Cardiac fibroblast (primary cell): ENCODE data around the gene SLC4A4.

Experiments
- DNase-seq, 2 donors: peaks; one replicate each; pipeline versions ENCODE4 v3.0.0 to v3.0.0-alpha.2; 2010; ENCODE audit warnings: low read depth in 2 of 2
- H3K4me3 ChIP-seq, 2 donors: replicated peaks in 1 of 2; 1 replicate in 1 of 2; 2 replicates in 1 of 2; pipeline ENCODE4 v1.5.1; 2011; ENCODE audit warnings: low read depth in 2 of 2, low read length in 2 of 2, mild to moderate bottlenecking in 2 of 2, moderate library complexity in 1 of 2
- TF ChIP-seq, protein P1 (sequence below): IDR thresholded peaks from one replicate; pipeline ENCODE4 v1.5.1; 2011; ENCODE audit warnings: low read depth, mild to moderate bottlenecking, low read length, inconsistent platforms

Gene SLC4A4

DNA sequence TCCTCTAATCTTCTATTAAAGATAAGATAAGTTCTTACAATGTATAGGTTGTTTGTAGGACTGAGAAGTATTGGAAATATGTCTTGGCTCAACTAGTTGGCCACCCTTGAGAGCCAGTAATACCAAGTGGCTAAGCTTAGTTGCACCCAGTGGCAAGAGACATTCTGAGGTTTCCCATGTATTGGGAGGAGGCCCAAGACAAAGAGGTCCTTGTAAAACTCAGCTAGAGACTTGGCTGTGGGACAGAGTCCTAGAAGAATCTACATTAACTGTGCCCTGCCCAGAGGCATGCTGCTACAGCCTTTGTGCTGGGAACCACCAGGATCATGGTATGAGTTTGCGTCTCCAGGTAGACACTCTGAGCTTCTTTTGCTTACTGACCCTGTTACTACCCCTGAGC, 41.9 kb upstream of the SLC4A4 start:
- DNase-seq = peak in 1 of 2 donors; percentile 21
- no peak overlapping the region for H3K4me3 ChIP-seq
- TF ChIP-seq, protein P1, sequence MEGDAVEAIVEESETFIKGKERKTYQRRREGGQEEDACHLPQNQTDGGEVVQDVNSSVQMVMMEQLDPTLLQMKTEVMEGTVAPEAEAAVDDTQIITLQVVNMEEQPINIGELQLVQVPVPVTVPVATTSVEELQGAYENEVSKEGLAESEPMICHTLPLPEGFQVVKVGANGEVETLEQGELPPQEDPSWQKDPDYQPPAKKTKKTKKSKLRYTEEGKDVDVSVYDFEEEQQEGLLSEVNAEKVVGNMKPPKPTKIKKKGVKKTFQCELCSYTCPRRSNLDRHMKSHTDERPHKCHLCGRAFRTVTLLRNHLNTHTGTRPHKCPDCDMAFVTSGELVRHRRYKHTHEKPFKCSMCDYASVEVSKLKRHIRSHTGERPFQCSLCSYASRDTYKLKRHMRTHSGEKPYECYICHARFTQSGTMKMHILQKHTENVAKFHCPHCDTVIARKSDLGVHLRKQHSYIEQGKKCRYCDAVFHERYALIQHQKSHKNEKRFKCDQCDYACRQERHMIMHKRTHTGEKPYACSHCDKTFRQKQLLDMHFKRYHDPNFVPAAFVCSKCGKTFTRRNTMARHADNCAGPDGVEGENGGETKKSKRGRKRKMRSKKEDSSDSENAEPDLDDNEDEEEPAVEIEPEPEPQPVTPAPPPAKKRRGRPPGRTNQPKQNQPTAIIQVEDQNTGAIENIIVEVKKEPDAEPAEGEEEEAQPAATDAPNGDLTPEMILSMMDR = no peak

DNA sequence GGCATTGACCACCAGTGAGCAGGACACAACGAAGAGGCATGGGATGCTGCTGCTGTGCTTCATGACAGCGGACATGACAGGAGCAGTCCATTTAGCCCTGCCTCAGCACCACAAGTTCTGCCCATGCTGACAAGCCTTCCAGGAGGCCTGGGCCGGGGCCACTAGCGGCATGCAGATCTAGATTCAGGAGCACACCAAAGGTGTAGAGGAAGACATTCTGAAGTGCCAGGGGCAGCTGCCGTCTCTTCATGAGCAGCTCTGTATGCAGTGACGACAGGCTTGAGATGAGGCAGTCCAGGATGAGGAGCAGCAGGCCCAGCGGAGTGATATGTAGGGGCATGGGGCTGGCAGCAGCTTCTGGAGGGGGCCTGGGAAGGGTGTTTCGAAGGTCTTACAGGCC, 38.5 kb upstream of the SLC4A4 start:
- H3K4me3 ChIP-seq = no peak overlapping the region
- no peak for DNase-seq
- TF ChIP-seq, protein P1 = no peak

DNA sequence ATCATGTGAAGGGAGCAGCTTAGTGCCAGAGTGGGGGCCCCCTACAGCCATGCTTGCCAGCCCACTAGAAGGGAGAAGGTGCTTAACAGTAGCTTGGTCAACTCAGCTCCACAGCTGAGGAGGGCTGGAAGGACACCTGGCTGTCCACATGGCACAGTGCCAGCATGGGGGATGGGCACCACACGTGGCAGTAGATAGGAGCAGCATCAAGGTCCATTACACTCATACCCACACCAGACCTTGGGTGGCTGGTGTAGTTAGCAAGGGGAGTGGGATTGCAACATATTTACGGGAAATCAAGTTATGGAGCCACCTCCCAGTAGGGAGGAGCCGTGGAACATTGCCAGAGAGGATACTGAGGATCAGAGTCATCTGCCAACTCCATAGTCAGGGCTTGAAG, 37.9 kb upstream of the SLC4A4 start:
- TF ChIP-seq, protein P1 = no peak
- no peak overlapping the region for H3K4me3 ChIP-seq
- DNase-seq = peak in 1 of 2 donors; percentile 6

DNA sequence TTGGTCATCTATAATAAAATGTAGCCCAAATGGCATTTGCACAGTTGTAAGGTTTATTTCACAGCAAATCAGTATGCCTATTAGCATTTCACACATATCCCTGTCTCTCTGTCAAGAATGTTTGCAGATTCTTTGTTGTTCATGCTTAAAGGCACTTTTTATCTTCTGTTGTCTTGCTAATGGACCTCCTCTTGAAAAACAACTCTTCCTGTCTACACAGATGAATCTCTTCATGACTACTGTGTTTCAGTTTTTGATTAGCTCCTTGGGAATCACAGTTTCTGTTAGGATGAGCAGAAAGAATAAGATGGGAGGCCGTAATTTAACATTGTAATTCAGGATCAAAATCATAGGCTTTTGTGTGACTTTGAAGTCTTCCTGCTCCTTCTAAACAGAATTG, 35.5 kb upstream of the SLC4A4 start:
- no peak overlapping the region for H3K4me3 ChIP-seq
- no peak for DNase-seq
- TF ChIP-seq, protein P1 = no peak

DNA sequence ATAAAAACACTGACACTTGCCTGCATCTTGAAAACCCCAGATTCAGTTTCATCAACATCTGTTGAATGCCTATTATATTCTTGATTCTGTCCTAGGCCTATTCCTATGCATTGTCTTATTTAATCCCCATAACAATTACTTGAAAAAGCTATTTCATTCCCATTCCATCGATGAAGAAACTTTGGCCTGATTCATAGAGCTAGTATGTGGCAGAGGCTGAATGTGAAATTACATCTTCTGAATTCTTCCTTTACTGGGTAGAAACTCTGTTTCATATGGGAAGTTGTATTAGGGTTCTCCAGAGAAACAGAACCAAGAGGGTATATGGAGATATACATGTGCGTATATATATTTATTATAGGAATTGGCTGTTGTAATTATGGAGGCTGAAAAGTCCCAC, 35.0 kb upstream of the SLC4A4 start:
- peak in 1 of 2 donors; percentile 17 for DNase-seq
- TF ChIP-seq, protein P1 = no peak
- no peak overlapping the region for H3K4me3 ChIP-seq

DNA sequence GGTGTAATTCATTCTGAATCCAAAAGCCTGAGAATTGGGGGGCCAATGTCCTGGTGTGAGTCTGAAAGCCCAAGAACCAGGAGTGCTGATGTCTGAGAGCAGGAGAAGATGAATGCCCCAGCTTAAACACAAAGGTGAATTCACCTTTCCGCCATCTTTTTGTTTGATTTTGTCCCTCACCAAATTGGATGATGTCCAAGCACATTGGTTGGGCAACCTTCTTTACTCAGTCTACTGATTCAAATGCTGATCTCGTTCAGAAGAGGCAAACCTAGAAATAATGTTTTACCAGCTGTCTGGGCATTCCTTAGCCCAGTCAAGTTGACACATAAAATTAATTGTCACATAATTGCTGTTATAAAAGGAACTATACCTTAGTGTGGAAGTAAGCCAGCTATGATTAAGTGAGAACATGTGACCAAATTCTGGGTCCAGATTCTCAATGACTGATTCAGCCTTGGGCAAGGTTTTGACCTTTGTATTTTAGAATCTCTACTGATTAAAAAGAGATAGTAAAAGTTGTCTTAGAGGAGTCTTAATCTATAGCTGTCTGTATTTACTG, 34.5 kb upstream of the SLC4A4 start:
- TF ChIP-seq, protein P1 = no peak
- DNase-seq = peak in 1 of 2 donors; percentile 7

DNA sequence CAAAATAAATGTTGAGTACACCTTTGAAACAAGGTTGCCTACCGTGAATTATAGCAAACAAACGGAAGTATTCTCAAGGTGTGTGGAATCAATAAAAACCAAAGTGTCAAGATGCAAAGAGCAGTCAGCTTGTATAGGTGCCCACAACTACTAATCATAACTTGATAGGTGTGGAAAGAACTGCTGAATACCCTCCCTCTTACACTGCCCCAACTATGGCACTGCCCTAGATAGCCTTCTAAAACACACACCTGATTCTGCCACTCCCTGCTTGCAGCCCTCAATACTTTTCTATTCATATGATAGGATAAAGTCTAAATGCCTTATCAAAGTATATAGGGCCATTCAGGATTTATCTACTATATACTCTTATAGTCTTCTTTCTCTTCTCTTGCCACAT, 31.1 kb upstream of the SLC4A4 start:
- TF ChIP-seq, protein P1 = no peak
- no peak for DNase-seq
- H3K4me3 ChIP-seq = no peak overlapping the region

More for the DNA sequence above, 34.5 kb upstream of the SLC4A4 start:
- H3K4me3 ChIP-seq = no peak overlapping the region
